ENCODE data around the gene MPZL1.
"Not testable (repeated sequence)": the region's sequence is repeated elsewhere in the genome, so short reads cannot be mapped to it uniquely, and the experiment has no call there.

Gene MPZL1

DNA sequence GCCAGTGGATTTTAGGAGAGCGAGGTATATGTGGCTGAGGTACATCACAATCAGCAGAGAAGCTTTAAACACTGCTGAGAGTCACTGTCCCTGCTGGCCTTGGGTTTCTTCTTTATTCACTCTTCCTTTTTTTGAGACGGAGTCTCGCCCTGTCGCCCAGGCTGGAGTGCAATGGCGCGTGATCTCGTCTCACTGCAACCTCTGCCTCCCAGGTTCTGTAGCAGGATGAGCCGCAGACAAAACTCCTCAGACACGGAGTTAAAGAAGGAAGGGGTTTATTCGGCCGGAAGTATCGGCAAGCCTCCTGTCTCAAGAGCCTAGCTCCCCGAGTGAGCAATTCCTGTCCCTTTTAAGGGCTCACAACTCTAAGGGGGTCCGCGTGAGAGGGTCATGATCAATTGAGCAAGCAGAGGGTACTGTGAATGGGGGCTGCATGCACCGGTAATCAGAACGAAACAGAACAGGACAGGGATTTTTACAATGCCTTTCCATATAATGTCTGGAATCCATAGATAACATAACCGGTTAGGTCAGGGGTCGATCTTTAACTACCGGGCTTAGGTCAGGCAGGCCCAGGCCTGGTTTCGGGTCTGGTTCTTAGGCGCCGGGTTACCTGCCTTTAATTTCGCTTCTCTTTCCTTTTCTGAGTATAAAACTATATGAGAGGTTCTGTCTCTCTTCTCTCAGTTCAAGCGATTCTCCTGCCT lies 1.9 kb upstream of the MPZL1 start:
- DNase-seq: not testable (repeated sequence)

DNA sequence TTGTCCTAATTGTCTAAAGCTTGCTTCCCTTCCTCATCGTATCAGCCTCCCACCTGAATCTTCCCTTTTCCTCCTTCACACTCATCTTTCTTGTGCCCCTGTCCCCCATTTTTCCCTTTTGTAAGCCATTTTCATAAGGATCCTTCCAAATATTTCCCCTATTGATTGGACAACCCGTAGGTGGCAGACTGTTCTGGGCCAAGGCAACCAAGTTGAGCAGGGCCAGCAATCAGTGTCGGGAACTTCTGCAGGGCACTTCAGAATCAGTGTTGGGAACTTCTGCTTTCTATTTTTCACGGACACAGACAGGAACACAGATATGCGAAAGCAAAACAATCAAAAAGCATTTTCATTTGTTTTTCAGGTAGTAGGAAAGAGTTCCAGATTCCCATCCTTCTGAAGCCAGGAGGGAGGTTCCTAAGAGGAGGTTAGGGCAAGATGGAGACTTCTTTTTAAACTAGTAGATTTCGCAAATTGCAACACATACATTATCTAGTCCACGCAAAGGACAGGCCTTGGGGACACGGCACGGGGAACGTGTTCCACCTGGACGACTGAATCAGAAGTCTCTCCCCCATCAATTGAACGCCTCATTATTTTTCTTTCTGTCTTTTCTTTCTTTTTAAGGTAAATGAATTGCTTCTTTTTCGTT lies 691 bp upstream of the MPZL1 start:
- DNase-seq: no peak

GRCh38 chr1:167722152-167722869 lies 529 bp downstream of the MPZL1 start:
- DNase-seq: no peak

DNA sequence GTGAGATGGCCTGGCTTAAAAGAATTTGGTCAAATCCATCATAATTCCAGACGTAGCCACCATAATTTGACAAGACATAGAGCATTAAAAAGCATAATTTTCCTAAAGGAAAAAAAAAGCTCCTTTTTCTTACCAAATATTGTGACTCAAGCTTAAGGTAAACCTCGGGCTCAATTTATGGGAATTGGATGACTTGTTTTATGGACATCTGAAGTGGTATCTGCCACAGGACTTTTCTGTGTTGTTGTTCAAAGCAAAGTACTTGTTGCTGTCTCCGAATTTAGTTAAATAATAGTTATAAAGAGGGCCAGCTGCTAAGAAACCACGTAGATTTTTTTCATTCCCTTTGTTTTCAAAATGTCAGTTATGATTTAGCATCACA lies 1.1 kb downstream of the MPZL1 start:
- DNase-seq: no peak

- no peak for DNase-seq
Measured at GRCh38 chr1:167723707-167724323, 2.0 kb downstream of the MPZL1 start.

- no peak for DNase-seq
Measured at GRCh38 chr1:167726008-167726407, 4.2 kb downstream of the MPZL1 start.

GRCh38 chr1:167728818-167729410 lies 7.1 kb downstream of the MPZL1 start:
- no peak for DNase-seq

GRCh38 chr1:167734227-167734626 lies 12.4 kb downstream of the MPZL1 start:
- DNase-seq: no peak

GRCh38 chr1:167734841-167735240 lies 13.1 kb downstream of the MPZL1 start:
- DNase-seq: no peak

GRCh38 chr1:167737169-167737568 lies 15.4 kb downstream of the MPZL1 start:
- no peak for DNase-seq

DNA sequence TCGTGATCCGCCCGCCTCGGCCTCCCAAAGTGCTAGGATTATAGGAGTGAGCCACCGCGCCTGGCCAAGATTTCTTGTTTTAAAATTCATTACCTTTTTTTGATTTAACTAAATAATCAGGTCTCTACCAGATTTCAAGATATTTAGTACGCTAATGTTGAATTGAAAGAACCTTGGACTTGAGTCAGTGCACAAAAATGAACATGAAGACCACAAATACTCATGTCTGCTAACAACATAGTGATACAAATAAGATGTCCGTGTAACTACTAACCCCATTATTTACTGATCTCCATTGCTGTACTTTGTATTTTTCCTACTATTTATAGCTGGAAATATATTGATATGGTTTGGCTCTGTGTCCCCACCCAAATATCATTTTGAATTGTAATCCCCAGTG lies 16.4 kb downstream of the MPZL1 start:
- no peak for DNase-seq

- no peak for DNase-seq
Measured at GRCh38 chr1:167739752-167740151, 18.0 kb downstream of the MPZL1 start.

DNA sequence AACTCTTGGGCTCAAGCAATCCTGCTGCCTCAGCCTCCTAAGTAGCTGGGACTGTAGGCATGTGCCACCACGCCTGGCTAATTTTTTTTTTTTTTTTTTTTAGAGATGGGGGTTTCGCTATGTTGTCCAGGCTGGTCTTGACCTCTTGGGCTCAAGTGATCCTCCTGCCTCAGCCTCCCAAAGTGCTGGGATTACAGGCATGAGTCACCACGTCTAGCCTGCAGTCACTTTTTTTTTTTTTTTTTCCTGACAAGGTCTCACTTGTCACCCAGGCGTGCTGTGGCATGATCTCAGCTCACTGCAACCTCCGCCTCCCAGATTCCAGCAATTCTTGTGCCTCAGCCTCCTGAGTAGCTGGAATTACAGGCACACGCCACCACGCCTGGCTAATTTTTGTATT lies 19.3 kb downstream of the MPZL1 start:
- not testable (repeated sequence) for DNase-seq

DNA sequence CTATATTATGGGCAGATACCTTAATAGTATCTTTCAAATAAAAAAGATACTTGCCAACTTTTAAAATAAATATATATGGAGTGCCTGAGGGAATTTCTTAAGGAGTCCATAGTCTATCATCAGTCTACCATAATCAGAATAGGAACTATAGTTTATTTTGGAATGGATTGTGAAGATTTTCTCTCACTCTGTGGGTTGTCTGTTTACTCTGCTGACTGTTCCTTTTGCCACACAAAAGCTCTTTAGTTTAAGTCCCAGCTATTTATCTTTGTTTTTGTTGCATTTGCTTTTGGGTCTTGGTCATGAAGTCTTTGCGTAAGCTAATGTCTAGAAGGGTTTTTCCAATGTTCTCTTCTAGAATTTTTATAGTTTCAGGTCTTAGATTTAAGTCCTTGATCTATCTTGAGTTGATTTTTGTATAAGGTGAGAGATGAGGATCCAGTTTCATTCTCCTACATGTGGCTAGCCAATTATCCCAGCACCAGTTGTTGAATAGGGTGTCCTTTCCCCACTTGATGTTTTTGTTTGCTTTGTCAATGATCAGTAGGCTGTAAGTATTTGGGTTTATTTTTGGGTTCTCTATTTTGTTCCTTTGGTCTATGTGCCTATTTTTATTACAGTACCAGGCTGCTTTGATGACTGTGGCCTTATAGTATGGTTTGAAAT lies 20.7 kb downstream of the MPZL1 start:
- not testable (repeated sequence) for DNase-seq

GRCh38 chr1:167744901-167745300 lies 23.1 kb downstream of the MPZL1 start:
- DNase-seq: no peak

DNA sequence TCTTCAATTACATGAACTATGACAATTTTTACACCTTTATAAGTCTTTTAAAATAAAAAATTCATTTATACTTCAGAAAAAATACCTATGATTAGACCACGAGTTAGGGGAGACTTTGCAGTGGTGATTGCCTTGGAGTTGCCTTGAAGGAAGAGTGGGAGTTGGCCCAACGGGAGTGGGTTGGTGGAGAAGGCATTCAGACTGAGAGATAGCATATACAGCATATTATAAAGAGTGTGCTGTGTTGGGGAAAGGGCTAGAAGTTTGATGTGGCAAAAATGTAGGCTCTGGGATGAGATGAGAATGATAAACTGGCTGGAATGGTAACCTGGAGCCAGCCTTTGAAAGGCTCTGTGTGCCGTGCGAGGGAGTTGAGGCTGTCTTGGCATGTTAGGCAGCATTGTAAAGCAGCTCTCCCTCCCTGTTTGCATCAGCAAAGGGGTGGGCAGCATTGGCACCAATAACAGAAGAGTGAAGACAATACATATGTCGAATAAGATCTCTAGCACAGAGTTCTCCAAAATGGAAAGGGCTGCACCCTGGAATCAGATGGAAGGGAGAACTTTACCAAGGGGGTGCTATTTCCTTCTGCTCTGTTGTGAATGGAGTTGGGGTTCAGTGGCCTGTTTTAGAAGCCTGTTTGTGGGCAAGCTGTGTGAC lies 24.4 kb downstream of the MPZL1 start:
- DNase-seq: no peak

DNA sequence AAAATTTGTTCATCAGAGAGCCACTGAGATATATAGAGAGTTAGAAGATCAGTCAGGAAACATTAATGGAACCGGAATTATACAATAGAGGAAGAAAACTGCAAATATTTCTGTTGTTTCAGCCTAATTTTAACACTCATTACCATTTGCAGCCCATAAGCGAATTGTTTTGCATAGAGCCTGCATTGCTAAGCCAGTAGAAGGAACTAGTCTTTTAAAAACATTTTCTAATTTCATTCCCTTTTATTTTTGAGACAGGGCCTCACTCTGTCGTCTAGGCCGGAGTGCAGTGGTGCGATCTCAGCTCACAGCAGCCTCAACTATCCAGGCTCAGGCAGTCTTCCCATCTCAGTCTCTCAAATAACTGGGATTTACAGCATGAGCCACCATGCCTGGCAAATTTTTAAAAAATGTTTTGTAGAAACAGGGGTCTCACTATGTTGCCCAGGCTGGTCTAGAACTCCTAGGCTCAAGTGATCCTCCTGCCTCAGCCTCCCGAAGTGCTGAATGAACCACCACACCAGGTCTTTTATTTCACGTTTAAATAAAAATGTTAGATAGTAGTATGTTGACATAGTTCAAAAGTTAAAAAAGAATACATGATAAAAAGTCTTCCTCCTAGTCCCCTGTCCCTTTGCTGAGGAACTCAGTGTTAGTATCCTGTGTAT lies 25.3 kb downstream of the MPZL1 start:
- DNase-seq: no peak

DNA sequence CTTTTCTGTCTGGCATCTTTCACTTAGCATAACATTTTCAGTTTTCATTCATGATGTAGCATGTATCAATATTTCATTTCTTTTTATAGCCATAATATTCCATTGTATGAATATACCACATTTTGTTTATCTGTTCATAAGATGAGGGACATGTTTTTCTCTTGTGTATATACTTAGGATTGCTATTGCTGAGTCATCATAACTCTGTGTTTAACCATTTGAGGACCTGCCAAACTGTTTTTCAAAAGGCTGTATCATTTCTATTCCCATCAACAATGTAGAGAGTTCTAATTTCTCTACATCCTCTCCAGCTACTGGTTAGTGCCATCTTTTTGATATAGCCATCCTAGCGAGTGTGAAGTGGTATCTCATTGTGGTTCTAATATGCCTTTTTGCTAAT lies 26.2 kb downstream of the MPZL1 start:
- DNase-seq: no peak

- DNase-seq: no peak
Measured at GRCh38 chr1:167748906-167749305, 27.1 kb downstream of the MPZL1 start.

GRCh38 chr1:167749741-167750140 lies 28.0 kb downstream of the MPZL1 start:
- DNase-seq: no peak

GRCh38 chr1:167750641-167751040 lies 28.9 kb downstream of the MPZL1 start:
- no peak for DNase-seq

GRCh38 chr1:167751676-167752075 lies 29.9 kb downstream of the MPZL1 start:
- no peak for DNase-seq

Measured in CD4-positive, alpha-beta T cell treated with Interleukin-10 for 1 hour (primary cell).